HepG2 (cell line): ENCODE measurements around the gene CUL7. TPM values are rescaled to one million over a fixed set of nuclear protein-coding genes. Genes with fewer than 3 reads are reported as not detected.

Experiments
- FOXO1 ChIP-seq: sonication (generic); formaldehyde crosslinking; IDR thresholded peaks from 2 replicates; pipeline ENCODE4 v1.4.0; 2020; ENCODE audit warnings: missing genetic modification reagents
- GLI4 ChIP-seq: sonication (generic); formaldehyde crosslinking; IDR thresholded peaks from 2 replicates; pipeline ENCODE4 v1.5.1; 2020; ENCODE audit warnings: missing genetic modification reagents, mild to moderate bottlenecking, moderate library complexity, borderline replicate concordance
- HMGXB4 ChIP-seq, 2 experiments: sonication (generic) in 1 of 2; formaldehyde crosslinking in 1 of 2; IDR thresholded peaks; 2 replicates each; pipeline versions ENCODE4 v1.4.0 to v1.6.1; 2018 to 2020; ENCODE audit warnings: missing genetic modification reagents in 2 of 2, borderline replicate concordance in 1 of 2, low read depth in 1 of 2, mild to moderate bottlenecking in 1 of 2, missing biosample characterization in 1 of 2
- HNRNPL ChIP-seq: fragments of 200-400 bp; formaldehyde crosslinking; IDR thresholded peaks from 2 replicates; pipeline ENCODE4 v1.6.1; 2017; ENCODE audit warnings: mild to moderate bottlenecking, low read depth, low read length
- MAZ ChIP-seq, 2 experiments: sonication (generic) in 1 of 2; formaldehyde crosslinking in 1 of 2; IDR thresholded peaks; 2 replicates each; pipeline versions ENCODE4 v1.5.0 to v1.6.1; 2012 to 2020; ENCODE audit warnings: low read depth in 2 of 2, mild to moderate bottlenecking in 2 of 2, borderline replicate concordance in 1 of 2, improper control_type of control experiment in 1 of 2, low read length in 1 of 2, missing genetic modification reagents in 1 of 2, moderate library complexity in 1 of 2
- NFIB ChIP-seq: sonication (generic); formaldehyde crosslinking; IDR thresholded peaks from 2 replicates; pipeline ENCODE4 v1.9.0; 2021; ENCODE audit warnings: missing genetic modification reagents, mild to moderate bottlenecking, borderline replicate concordance
- NFIC ChIP-seq: IDR thresholded peaks from 2 replicates; pipeline ENCODE4 v1.6.1; 2012; ENCODE audit warnings: mild to moderate bottlenecking, low read length, inconsistent platforms
- NR2F1 ChIP-seq, 2 experiments: fragments of 450-650 bp in 1 of 2; formaldehyde crosslinking in 1 of 2; IDR thresholded peaks; 2 replicates each; pipeline versions ENCODE4 v1.5.0 to v1.6.1; 2016 to 2020; ENCODE audit warnings: mild to moderate bottlenecking in 1 of 2, missing compliant biosample characterization in 1 of 2, missing genetic modification reagents in 1 of 2, moderate library complexity in 1 of 2
- POLR2AphosphoS2 ChIP-seq: IDR thresholded peaks from 2 replicates; pipeline ENCODE4 v1.6.1; 2011; ENCODE audit warnings: low read depth, low read length, improper control_type of control experiment
- STAT5B ChIP-seq: sonication (generic); formaldehyde crosslinking; IDR thresholded peaks from 2 replicates; pipeline ENCODE4 v1.4.0; 2020; ENCODE audit warnings: missing genetic modification reagents
- TRIM24 ChIP-seq: sonication (generic); formaldehyde crosslinking; IDR thresholded peaks from 2 replicates; pipeline ENCODE4 v1.8.0; 2022; ENCODE audit warnings: mild to moderate bottlenecking, missing genetic modification reagents
- UBTF ChIP-seq: sonication (generic); formaldehyde crosslinking; IDR thresholded peaks from 2 replicates; pipeline ENCODE4 v1.4.0; 2020; ENCODE audit warnings: mild to moderate bottlenecking, missing genetic modification reagents
- ZNF124 ChIP-seq: sonication (generic); formaldehyde crosslinking; IDR thresholded peaks from 2 replicates; pipeline ENCODE4 v1.4.0; 2020; ENCODE audit warnings: missing genetic modification reagents
- ZNF225 ChIP-seq: sonication (generic); formaldehyde crosslinking; IDR thresholded peaks from 2 replicates; pipeline ENCODE4 v1.4.0; 2020; ENCODE audit warnings: mild to moderate bottlenecking, missing genetic modification reagents
- ZNF274 ChIP-seq: sonication (generic); formaldehyde crosslinking; IDR thresholded peaks from 2 replicates; pipeline ENCODE4 v1.5.1; 2020; ENCODE audit warnings: mild to moderate bottlenecking, missing genetic modification reagents
- ZNF33A ChIP-seq: sonication (generic); formaldehyde crosslinking; IDR thresholded peaks from 2 replicates; pipeline ENCODE4 v1.5.1; 2020; ENCODE audit warnings: missing genetic modification reagents, mild to moderate bottlenecking, moderate library complexity, borderline replicate concordance
- ZNF543 ChIP-seq: sonication (generic); formaldehyde crosslinking; IDR thresholded peaks from 2 replicates; pipeline ENCODE4 v1.4.0; 2020; ENCODE audit warnings: mild to moderate bottlenecking, missing genetic modification reagents
- ZNF564 ChIP-seq: sonication (generic); formaldehyde crosslinking; IDR thresholded peaks from 2 replicates; pipeline ENCODE4 v1.8.1; 2023; ENCODE audit warnings: mild to moderate bottlenecking, missing genetic modification reagents
- polyA plus RNA-seq, 8 experiments: library from polyadenylated mRNA; depleted of rRNA in 3 of 8; stranded (reverse) in 7 of 8; unstranded in 1 of 8; fragments of >200 nt; fragmentation: Illumina TruSeq in 4 of 8; extraction: Trizol in 4 of 8; gene quantifications; 2 replicates each; pipeline versions ENCODE4 v1.2.1 to v1.2.3, GENCODE V29; 2011 to 2016; ENCODE audit warnings: low read depth in 4 of 8, missing spikeins in 1 of 8, mixed read lengths in 1 of 8; ENCODE audit not compliant: insufficient read depth in 1 of 8
- total RNA-seq, 5 experiments: library from RNA; depleted of rRNA; stranded (reverse); fragments of >200 nt; fragmentation: Illumina TruSeq; extraction: Trizol; gene quantifications; 2 replicates each; pipeline ENCODE4 v1.2.3, GENCODE V29; 2016; ENCODE audit warnings: low read depth in 1 of 5
- TF ChIP-seq, protein P1 (sequence below): IDR thresholded peaks from 2 replicates; pipeline ENCODE4 v1.6.1; 2012; ENCODE audit warnings: low read length, improper control_type of control experiment
- TF ChIP-seq, protein P2 (sequence below): sonication (generic); formaldehyde crosslinking; IDR thresholded peaks from 2 replicates; pipeline ENCODE4 v1.4.0; 2020; ENCODE audit warnings: missing genetic modification reagents

Gene CUL7
- total and polyA plus RNA-seq, 2 of the 13 experiments (the other 11 are each of a cell fraction or from before 2014, with no cell fraction given): 32.0 to 60.7 TPM

- TF ChIP-seq, protein P1, sequence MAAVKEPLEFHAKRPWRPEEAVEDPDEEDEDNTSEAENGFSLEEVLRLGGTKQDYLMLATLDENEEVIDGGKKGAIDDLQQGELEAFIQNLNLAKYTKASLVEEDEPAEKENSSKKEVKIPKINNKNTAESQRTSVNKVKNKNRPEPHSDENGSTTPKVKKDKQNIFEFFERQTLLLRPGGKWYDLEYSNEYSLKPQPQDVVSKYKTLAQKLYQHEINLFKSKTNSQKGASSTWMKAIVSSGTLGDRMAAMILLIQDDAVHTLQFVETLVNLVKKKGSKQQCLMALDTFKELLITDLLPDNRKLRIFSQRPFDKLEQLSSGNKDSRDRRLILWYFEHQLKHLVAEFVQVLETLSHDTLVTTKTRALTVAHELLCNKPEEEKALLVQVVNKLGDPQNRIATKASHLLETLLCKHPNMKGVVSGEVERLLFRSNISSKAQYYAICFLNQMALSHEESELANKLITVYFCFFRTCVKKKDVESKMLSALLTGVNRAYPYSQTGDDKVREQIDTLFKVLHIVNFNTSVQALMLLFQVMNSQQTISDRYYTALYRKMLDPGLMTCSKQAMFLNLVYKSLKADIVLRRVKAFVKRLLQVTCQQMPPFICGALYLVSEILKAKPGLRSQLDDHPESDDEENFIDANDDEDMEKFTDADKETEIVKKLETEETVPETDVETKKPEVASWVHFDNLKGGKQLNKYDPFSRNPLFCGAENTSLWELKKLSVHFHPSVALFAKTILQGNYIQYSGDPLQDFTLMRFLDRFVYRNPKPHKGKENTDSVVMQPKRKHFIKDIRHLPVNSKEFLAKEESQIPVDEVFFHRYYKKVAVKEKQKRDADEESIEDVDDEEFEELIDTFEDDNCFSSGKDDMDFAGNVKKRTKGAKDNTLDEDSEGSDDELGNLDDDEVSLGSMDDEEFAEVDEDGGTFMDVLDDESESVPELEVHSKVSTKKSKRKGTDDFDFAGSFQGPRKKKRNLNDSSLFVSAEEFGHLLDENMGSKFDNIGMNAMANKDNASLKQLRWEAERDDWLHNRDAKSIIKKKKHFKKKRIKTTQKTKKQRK: no peak
- TF ChIP-seq ZNF225 (CRISPR knock-in tag) (no peak), HMGXB4 (CRISPR knock-in tag; IDR thresholded peaks at IDR 0.05; ENCODE audit: borderline replicate concordance in 1 of 2, low read depth in 1 of 2) (peak; percentile 20 to 56; a peak in 1 of 4 replicates), HNRNPL (no peak), ZNF274 (CRISPR knock-in tag) (no peak), FOXO1 (CRISPR knock-in tag) (no peak), UBTF (CRISPR knock-in tag) (no peak), TRIM24 (no peak), POLR2AphosphoS2 (no peak), STAT5B (CRISPR knock-in tag) (no peak), NFIB (CRISPR knock-in tag) (no peak), NR2F1 (CRISPR knock-in tag; IDR thresholded peaks at IDR 0.05) (no peak; a peak in 1 of 4 replicates), MAZ (IDR thresholded peaks at IDR 0.05; ENCODE audit: borderline replicate concordance, low read depth, low read length) (no peak), MAZ (CRISPR knock-in tag; IDR thresholded peaks at IDR 0.05; ENCODE audit: low read depth) (peak; percentile 60), ZNF543 (no peak), NFIC (no peak), ZNF564 (CRISPR knock-in tag) (no peak), ZNF124 (CRISPR knock-in tag) (no peak), ZNF33A (CRISPR knock-in tag) (no peak), GLI4 (CRISPR knock-in tag) (no peak)
- TF ChIP-seq, protein P2, sequence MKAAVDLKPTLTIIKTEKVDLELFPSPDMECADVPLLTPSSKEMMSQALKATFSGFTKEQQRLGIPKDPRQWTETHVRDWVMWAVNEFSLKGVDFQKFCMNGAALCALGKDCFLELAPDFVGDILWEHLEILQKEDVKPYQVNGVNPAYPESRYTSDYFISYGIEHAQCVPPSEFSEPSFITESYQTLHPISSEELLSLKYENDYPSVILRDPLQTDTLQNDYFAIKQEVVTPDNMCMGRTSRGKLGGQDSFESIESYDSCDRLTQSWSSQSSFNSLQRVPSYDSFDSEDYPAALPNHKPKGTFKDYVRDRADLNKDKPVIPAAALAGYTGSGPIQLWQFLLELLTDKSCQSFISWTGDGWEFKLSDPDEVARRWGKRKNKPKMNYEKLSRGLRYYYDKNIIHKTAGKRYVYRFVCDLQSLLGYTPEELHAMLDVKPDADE (CRISPR knock-in tag): no peak
These were observed 40.0 kb upstream of the CUL7 start (continued) for GRCh38 chr6:43093436-43094289.
